Ovary (tissue), 9 donors: ENCODE measurements around the gene PAGR1. TPM values are rescaled to one million over a fixed set of nuclear protein-coding genes. Genes with fewer than 3 reads are reported as not detected.

Experiments used
- DNase-seq, 5 donors: peaks; one replicate each; pipeline ENCODE4 v3.0.0-alpha.2; 2019 to 2020
- H3K27ac ChIP-seq, 2 donors: fragments of 200-600 bp; one replicate each; pipeline versions ENCODE4 v1.5.1 to v1.8.0; 2019 to 2022
- H3K27me3 ChIP-seq: fragments of 200-600 bp; one replicate; pipeline ENCODE4 v1.8.0; 2022
- H3K36me3 ChIP-seq: fragments of 200-600 bp; sonication (generic); one replicate; pipeline ENCODE4 v1.5.1; 2019
- H3K4me1 ChIP-seq: one replicate; pipeline ENCODE4 v1.8.1; 2013; ENCODE audit warnings: mild to moderate bottlenecking, moderate library complexity; ENCODE audit not compliant: insufficient read depth
- H3K4me3 ChIP-seq: fragments of 200-600 bp; sonication (generic); one replicate; pipeline ENCODE4 v1.5.1; 2017
- H3K9me3 ChIP-seq, 2 donors: fragments of 200-600 bp in 1 of 2; sonication (generic) in 1 of 2; one replicate each; pipeline versions ENCODE4 v1.5.1 to v1.8.1; 2013 to 2019; ENCODE audit warnings: mild to moderate bottlenecking in 1 of 2, moderate library complexity in 1 of 2
- CTCF ChIP-seq, 3 donors: fragments of 450-650 bp in 2 of 3; fragments of 200-600 bp in 1 of 3; IDR thresholded peaks; one replicate each; pipeline versions ENCODE4 v1.5.1 to v1.8.0; 2016 to 2022; ENCODE audit warnings: antibody characterized with exemption in 3 of 3, mild to moderate bottlenecking in 1 of 3
- EP300 ChIP-seq: sonication (generic); formaldehyde crosslinking; IDR thresholded peaks from one replicate; pipeline ENCODE4 v1.6.1; 2017; ENCODE audit warnings: antibody characterized with exemption
- POLR2A ChIP-seq: fragments of 450-650 bp; IDR thresholded peaks from one replicate; pipeline ENCODE4 v1.6.1; 2017; ENCODE audit warnings: antibody characterized with exemption, mild to moderate bottlenecking, moderate library complexity
- WGBS, 3 donors: extraction: QIAGEN DNeasy Blood & Tissue Kit in 1 of 3; methylation state at CpG; one replicate each; pipeline versions ENCODE4 v1.1.5 to v1.1.7; 2013 to 2017; 5-methylcytosine and 5-hydroxymethylcytosine counted together
- intact Hi-C, 4 donors: fragments of 100-400 bp; cut with DNase I; formaldehyde crosslinking; loops; one replicate each; pipeline versions ENCODE4 v1.11.0 to v1.15.1; 2022 to 2023
- polyA plus RNA-seq, 2 donors: library from polyadenylated mRNA; stranded (reverse); fragments of 200-250 nt in 1 of 2; fragments of 350-450 nt in 1 of 2; fragmentation: Illumina TruSeq in 1 of 2; extraction: RNeasy Lipid Tissue Mini Kit (QIAGEN cat#74804) in 1 of 2; gene quantifications; one replicate each; pipeline ENCODE4 v1.2.3, GENCODE V29; 2013 to 2014
- total RNA-seq, 7 donors: library from RNA; depleted of rRNA in 2 of 7; stranded (reverse); fragments of >200 nt in 2 of 7; fragmentation: NEBNext Ultra II Directional in 3 of 7; extraction: Animal tissue kit (Norgen Biotek cat#: 25700) in 3 of 7; gene quantifications; one replicate each; pipeline versions ENCODE4 v1.1.0 to v1.2.4, GENCODE V29; 2016 to 2023
- donor health status: DM: no; HTN: no; CAD: no; lungs with moderate emphysema.
- donor health status: DM: no; HTN: no; CAD: no.
- donor health status: Bipolar disorder and iron deficiency.
- donor health status: DM: yes; HTN: yes; CAD: no.
- donor health status: DM: no; HTN: no; CAD: no.
- donor health status: DM: yes; HTN: yes; CAD: no.

Gene PAGR1
- total and polyA plus RNA-seq, 9 donors = 13.9 to 83.6 (median 63.3) TPM

- no peak overlapping the region for H3K4me3 ChIP-seq
- no peak overlapping the region for H3K27ac ChIP-seq
- H3K9me3 ChIP-seq = no peaks in the 10 kb centered on the region
- intact Hi-C loops = no loop called here
- no peaks in the 10 kb centered on the region for H3K36me3 ChIP-seq
- no peaks in the 10 kb centered on the region for H3K27me3 ChIP-seq
- TF ChIP-seq EP300 = no peak
- TF ChIP-seq CTCF (IDR thresholded peaks at IDR 0.05) = no peak
- no peak for TF ChIP-seq POLR2A
- DNase-seq = no peak
- WGBS, 3 donors = 85 to 88% (median 86%) methylated on average over 5 of the region's 5 CpGs
- H3K4me1 ChIP-seq = peaks cover 8% of the 10 kb centered on the region
Observed at GRCh38 chr16:29837841-29838240, 21.9 kb downstream of the PAGR1 start.

GRCh38 chr16:29839822-29840221 lies 23.9 kb downstream of the PAGR1 start:
- no peaks in the 10 kb centered on the region for H3K27me3 ChIP-seq
- H3K4me3 ChIP-seq = no peak overlapping the region
- WGBS, 3 donors = 16 to 40% (median 29%) methylated on average over 6 of the region's 6 CpGs
- no peaks in the 10 kb centered on the region for H3K9me3 ChIP-seq
- peak; percentile 72 to 79 (median 74) for DNase-seq
- H3K27ac ChIP-seq = peak overlapping the region; percentile 42 to 82
- peaks cover 8% of the 10 kb centered on the region for H3K4me1 ChIP-seq
- H3K36me3 ChIP-seq = no peaks in the 10 kb centered on the region
- TF ChIP-seq POLR2A = no peak
- TF ChIP-seq EP300 = no peak
- intact Hi-C loops = no loop called here

GRCh38 chr16:29840240-29840639 lies 24.3 kb downstream of the PAGR1 start:
- no peak for TF ChIP-seq EP300
- no peak for TF ChIP-seq POLR2A
- no peak for TF ChIP-seq CTCF (IDR thresholded peaks at IDR 0.05)
- no peaks in the 10 kb centered on the region for H3K36me3 ChIP-seq
- H3K27ac ChIP-seq = peak overlapping the region; percentile 42 to 82
- intact Hi-C loops = no loop called here
- peaks cover 8% of the 10 kb centered on the region for H3K4me1 ChIP-seq
- peak in 3 of 5 donors; percentile 37 to 62 (median 48) for DNase-seq
- H3K27me3 ChIP-seq = no peaks in the 10 kb centered on the region
- WGBS, 3 donors = 35 to 37% (median 36%) methylated on average over 10 of the region's 10 CpGs
- no peaks in the 10 kb centered on the region for H3K9me3 ChIP-seq
- H3K4me3 ChIP-seq = no peak overlapping the region

- no peaks in the 10 kb centered on the region for H3K9me3 ChIP-seq
- H3K36me3 ChIP-seq = no peaks in the 10 kb centered on the region
- TF ChIP-seq EP300 (no peak), CTCF (IDR thresholded peaks at IDR 0.05) (no peak), POLR2A (no peak)
- H3K27ac ChIP-seq = peak overlapping the region; percentile 2 to 82
- intact Hi-C loops = no loop called here
- H3K4me3 ChIP-seq = no peak overlapping the region
- H3K4me1 ChIP-seq = peaks cover 8% of the 10 kb centered on the region
- WGBS, 3 donors = 86 to 90% (median 87%) methylated on average over 23 of the region's 23 CpGs
- H3K27me3 ChIP-seq = no peaks in the 10 kb centered on the region
- no peak for DNase-seq
Observed at GRCh38 chr16:29841631-29842030, 25.7 kb downstream of the PAGR1 start.

GRCh38 chr16:29842732-29843346 lies 26.9 kb downstream of the PAGR1 start:
- TF ChIP-seq POLR2A (no peak), EP300 (no peak), CTCF (IDR thresholded peaks at IDR 0.05) (no peak)
- 93 to 96% (median 95%) methylated on average over 9 of the region's 9 CpGs for WGBS, 3 donors
- H3K36me3 ChIP-seq = no peaks in the 10 kb centered on the region
- no peaks in the 10 kb centered on the region for H3K27me3 ChIP-seq
- DNase-seq = no peak
- intact Hi-C loops = no loop called here
- no peaks in the 10 kb centered on the region for H3K9me3 ChIP-seq
- H3K4me3 ChIP-seq = no peak overlapping the region
- H3K27ac ChIP-seq = no peak overlapping the region
- peaks cover 8% of the 10 kb centered on the region for H3K4me1 ChIP-seq
